GM19463 (cell line): ENCODE measurements around the gene BAIAP2.
"Not testable (repeated sequence)": the region's sequence is repeated elsewhere in the genome, so short reads cannot be mapped to it uniquely, and the experiment has no call there.

Experiments
- ATAC-seq: cut with Tn5 transposase; IDR thresholded peaks from one replicate; pipeline ENCODE4 v1.9.1; 2021; ENCODE audit warnings: mild to moderate bottlenecking, moderate library complexity; ENCODE audit not compliant: unreplicated experiment

Gene BAIAP2

DNA sequence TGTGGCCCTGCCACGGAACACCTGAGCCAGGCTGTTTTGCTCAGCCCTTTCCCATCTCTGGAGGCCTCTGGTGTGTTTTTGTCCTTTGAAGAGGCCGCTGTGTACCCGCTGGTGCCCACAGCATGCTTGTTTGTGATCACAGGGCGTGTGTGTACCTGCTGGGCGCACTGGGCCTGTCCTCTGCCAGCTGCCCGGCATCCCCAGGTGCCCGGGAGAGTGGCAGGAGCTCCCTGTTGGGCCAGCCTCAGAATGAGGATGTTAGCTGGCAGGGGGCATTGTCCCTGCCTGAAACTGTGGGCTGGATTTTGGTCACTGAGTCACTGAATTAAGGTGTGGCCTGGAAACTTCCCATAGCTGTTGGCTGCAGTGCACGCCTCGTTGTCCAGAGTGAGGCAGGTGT, 31.1 kb downstream of the BAIAP2 start:
- no peak for ATAC-seq

DNA sequence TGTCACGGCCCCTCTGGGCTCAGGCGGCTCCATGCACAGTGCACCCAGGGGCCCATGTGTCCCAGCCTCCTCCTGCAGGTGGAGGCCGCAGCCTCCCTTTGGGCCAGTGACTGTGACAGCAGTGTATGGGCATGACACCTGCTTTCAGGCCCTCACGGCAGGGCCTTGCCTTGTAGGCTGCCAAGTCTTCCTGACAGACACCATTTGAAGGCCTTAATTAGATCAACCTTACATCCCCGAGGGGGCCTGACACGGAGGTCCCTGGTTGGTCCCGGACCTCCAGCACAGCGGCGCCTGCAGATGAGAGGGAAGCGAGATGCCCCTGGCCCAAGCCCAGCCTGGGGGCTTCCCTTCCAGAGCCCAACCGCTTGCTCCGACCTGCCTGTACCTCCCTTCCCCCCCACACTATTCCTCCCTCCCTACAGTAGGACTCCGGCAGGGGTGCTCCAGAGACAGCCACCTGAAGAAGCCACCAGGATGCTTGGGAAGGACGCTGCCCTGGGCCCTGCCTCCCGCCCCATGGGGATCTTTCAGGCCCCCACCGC, 31.9 kb downstream of the BAIAP2 start:
- no peak for ATAC-seq

DNA sequence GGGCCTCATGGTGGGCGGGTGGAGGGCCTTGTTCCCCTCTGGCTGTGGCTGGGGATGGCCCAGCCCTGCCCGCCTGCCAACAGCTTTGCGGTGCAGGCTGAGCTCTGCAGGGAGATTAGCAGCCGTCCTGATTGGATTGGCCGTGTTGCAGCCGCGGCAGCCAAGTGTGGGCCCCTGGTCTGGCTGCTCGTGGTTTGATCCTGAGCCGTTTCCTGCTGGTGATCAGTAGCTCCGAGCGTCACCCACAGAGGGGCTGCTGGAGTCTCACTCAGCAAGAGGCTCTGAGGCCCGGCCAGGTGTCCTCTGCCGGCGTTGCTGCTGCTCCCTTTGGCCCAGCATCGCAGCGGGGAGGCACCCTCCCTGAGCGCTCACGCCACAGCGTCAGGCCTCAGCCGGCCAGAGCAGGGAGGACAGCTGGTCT, 32.5 kb downstream of the BAIAP2 start:
- no peak for ATAC-seq

DNA sequence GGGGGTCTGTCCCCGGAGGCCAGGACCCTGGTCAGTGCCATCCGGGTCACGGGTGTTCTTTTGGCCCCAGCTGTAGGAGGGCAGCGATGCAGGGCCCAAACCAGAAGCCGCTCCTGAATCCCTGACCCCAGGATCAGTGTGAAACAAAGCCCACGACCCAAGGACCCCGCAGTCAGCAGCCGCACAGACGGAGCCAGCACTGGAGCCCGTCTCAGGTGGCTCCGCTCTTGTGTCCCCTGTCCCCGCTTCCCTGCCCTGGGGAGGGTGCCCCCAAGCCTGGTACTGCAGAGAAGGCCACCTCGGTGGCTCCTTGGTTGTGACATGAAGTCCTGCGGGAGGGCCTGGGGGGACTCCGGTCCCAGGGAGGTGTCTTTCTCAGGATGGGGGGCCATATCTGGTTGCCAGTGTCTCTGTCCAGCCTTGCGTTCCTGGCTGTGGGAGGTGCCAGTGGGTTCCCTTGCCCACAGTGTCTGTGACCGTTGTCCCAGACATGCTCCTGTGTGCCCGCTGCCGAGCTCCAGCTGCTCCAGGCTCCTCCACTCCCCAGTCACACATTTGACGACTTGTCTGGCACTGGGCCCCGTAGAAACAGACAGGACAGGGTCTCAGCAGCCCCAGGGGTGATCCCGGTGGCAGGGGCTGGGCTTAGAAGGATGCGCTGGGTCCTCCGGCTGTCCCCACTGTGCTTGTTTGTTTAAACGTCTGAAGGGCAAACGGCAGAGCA, 33.6 kb downstream of the BAIAP2 start:
- no peak for ATAC-seq

DNA sequence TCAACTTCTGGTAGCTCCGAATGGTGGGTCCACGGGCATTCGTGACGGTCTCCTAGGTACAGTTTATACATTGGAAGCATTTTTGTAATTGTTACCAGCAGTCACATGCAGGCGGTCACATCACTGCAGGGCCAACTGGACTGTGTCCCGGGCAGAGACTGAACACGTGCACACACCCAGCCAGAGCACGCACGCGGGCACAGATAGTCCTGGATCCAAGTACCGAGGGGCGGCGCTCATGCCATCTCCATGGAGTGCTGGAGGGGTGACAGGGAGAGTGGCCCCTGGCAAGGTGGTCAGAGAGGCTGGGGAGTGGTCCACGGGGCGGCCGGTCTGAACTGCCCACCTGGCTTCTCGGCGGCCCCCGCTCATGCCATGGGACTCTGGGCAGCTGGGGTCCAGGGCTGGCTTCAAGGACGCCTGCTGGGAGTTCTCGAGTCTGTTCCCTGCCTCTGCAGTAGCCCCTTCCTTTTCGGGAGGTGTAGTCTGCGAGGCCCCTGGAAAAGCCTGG, 34.2 kb downstream of the BAIAP2 start:
- ATAC-seq: no peak

DNA sequence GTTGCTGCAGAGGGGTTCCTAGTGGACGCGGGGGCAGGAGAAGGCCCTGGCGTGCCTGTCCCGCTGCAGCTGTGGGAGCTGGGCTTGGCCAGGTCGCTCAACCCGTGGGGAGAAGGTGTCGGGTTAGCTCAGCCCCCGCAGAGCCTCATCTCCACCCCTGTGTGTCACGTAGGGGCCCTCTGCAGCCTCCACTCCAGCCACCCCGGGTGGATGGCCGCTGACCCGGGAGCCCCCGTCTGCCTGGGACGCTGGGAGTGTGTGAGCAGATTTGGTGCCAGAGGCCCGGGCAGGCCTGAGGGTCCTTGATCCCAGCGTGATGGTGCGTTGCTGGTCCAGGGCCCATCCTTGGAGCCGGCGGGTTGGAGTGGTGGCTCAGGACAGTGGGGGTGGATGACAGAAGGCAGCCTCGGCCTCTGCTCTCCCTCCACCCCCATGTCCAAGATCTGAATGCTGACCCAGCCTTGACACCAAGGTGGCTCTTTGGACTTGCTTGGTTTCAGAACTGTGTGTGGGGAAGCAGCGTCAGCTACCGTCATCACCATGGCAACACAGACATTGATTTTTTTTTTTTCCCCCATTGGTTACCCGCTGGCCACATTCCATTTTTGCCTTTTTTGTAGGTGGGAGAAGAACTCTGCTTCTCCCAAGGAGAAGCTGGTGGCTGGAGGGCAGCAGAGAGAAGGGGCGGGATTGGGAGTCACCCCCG, 35.7 kb downstream of the BAIAP2 start:
- ATAC-seq: no peak

DNA sequence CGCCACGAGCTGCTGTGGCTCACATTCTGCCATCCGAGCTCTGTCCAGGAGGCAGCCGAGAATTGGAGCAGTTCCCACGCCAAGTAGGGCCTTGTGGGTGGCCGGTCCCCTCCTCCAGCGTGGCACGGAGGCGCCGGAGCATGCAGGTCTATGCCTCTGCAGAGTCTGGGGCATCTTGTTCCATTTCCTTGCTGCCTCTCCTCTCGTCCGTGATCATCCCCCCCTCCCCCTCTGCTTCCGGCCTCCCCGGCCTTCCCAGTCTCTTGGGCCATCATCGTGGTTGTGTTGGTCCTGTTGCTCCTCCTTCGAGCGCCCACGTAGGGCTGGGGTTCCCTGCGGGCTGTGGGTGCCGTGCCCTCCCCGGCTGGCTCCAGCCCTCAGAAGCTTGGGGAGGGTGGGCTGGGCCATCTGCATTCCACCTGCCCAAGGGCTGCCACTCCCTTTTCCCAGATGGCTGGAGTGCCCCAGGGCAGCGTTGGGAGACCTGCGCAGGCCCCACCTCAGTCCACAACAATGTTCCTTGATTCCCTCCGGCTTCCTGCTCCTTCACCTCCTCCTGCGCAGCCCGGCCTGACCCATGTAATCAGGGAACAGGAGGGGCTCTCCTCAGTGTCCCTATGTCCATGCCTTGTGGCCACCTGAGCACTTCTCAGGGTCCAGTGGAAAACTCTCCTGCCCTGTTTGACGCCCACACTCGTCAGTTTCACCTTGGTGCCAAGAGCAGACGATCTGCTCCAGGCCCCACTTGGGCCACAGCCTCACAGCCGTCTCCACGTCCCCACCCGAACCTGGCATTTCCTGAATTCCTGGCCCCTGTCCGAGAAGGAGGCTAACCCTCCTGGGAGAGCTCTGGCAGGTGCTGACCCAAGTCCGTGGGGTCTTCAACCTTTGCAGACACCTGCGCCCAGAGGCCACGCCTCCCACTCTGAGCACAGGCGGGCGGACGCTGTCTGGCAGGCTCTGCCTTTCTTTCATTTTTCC, 37.1 kb downstream of the BAIAP2 start:
- no peak for ATAC-seq

DNA sequence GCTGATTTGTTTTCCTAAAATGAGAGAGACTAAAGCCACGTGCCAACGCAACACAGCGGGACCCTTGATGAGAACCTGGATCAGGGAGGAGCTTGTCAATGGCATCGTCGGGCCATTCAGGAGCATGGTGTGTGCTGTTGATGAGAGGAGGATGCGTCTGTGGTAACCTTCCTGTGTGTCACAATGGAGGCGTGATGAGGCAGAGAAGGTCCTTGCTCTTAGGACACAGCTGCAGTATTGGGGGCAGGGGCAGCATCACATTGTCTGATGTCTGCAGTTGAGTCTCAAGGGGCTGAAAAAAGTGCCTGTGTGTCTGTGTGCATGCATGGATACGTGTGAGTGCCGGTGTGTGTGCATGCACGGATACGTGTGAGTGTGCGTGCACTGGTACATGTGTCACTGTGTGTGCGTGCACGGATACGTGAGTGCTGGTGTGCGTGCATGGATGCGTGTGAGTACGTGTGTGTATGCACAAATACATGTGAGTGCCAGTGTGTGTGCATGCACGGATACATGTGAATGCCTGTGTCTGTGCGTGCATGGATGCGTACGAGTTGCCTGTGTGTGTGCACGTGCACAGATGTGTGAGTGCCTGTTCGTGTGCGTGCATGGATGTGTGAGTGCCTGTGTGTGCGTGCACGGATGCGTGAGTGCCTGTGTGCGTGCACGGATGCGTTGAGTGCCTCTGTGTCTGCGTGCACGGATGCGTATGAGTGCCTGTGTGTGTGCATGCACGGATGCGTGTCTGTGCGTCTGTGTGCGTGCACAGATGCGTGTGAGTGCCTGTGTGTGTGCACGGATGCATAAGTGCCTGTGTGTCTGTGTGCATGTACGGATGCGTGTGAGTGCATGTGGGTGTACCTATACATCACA, 39.3 kb downstream of the BAIAP2 start:
- ATAC-seq: no peak

DNA sequence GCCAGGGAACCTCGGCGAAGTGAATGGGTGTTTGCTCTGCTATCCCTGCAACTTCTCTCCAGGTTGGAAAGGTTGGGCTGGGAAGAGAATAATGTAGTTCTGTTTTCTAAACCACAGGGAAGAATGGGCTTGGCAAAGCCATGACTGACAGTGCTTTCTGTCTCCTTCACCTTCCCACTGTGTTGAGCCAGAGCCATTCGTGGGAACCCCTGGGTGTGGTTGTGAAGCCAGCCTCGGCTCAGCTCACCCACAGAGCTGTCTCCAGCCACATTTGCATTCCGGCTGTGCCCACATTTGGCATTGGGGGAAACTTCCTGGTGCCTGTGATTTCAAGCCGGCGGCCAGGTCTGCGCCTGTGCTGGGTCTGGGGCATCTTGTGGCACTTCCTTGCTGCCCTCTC, 39.9 kb downstream of the BAIAP2 start:
- no peak for ATAC-seq

DNA sequence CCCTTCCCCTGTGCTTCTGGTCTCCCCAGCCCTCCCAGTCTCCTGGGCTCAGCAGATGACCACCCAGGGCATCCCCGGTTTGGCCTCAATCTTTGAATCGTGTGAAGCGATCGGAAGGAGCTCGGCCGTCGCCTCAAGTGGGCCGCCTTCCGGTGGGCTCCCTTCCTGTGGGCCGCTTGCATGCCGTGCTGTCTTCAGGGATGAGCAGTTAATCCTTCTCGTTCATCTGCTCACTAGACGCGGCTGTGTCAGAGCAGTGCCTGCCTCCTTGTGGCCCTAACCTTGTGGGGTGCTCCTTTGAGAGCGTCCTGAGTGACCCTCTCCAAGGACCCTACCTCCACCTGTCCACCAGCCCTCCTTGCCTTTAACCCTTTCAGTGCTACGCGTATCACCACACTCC, 40.4 kb downstream of the BAIAP2 start:
- ATAC-seq: no peak

DNA sequence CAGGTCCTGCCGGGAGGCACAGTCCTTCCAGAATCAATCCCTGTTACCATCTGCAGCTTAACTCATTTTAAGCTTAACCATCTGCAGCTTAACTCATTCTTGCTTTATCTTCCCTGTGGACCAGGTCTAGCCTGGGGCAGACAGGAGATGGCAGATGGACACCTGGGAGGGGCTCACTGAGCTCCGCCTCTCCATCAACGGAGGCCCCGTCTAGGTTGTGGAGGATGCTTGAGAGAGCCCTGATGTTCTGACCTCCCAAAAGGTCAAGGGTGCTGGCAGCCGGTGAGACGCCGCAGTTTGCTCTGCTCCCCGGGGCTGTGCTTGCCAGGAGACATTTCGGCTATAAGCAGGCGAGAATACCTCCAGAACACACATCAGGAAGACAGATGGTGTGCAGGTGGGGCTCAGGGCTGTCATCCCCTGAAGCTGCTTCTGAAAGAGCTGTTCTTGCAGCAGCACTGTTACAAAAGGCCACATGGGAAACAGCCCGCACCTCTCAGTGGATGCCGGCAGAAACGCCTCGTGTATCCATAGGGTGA, 41.3 kb downstream of the BAIAP2 start:
- ATAC-seq: no peak

DNA sequence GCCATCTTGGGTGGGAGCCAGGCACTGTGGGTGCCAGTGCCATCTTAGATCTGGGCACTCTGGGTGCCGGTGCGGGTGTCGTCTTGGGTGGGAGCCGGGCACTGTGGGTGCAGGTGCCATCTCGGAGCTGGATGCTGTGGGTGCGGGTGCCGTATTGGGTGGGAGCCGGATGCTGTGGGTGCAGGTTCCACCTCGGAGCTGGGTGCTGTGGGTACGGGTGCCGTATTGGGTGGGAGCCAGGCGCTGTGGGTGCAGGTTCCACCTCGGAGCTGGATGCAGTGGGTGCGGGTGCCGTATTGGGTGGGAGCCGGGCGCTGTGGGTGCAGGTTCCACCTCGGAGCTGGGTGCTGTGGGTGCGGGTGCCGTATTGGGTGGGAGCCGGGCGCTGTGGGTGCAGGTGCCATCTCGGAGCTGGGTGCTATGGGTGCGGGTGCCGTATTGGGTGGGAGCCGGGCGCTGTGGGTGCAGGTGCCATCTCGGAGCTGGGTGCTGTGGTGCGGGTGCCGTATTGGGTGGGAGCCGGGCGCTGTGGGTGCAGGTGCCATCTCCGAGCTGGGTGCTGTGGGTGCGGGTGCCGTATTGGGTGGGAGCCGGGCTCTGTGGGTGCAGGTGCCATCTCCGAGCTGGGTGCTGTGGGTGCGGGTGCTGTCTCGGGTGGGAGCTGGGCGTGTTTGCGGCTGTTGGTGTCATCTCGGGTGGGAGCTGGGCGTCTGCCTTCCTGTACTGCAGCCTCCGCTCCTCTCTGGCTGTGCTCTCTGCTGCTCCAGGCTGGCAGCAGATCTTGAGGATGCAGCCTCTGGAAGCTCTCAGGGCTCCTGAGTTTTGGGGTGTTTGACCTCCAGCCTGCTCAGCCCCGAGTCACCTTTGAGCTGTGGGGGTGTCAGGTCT, 43.3 kb downstream of the BAIAP2 start:
- ATAC-seq: not testable (repeated sequence)

DNA sequence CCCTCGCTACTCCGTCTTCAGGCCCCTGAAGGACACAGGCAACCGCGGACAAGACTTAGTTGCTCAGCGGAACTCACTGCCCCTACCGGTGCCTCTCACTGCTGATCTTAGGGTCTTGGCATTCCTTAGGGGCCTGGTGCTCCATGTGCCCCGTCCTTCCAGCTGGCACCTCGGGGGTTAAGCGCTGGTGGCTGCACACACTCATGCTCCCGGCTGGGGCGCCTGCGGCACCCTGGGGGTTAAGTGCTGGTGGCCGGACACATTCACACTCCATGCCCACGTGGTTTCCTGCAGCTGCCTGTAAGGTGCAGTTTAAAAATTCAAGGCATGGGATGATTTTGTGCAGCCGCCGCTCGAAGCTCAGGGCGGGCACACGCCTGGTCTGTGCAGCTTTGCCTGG, 45.1 kb downstream of the BAIAP2 start:
- ATAC-seq: no peak

DNA sequence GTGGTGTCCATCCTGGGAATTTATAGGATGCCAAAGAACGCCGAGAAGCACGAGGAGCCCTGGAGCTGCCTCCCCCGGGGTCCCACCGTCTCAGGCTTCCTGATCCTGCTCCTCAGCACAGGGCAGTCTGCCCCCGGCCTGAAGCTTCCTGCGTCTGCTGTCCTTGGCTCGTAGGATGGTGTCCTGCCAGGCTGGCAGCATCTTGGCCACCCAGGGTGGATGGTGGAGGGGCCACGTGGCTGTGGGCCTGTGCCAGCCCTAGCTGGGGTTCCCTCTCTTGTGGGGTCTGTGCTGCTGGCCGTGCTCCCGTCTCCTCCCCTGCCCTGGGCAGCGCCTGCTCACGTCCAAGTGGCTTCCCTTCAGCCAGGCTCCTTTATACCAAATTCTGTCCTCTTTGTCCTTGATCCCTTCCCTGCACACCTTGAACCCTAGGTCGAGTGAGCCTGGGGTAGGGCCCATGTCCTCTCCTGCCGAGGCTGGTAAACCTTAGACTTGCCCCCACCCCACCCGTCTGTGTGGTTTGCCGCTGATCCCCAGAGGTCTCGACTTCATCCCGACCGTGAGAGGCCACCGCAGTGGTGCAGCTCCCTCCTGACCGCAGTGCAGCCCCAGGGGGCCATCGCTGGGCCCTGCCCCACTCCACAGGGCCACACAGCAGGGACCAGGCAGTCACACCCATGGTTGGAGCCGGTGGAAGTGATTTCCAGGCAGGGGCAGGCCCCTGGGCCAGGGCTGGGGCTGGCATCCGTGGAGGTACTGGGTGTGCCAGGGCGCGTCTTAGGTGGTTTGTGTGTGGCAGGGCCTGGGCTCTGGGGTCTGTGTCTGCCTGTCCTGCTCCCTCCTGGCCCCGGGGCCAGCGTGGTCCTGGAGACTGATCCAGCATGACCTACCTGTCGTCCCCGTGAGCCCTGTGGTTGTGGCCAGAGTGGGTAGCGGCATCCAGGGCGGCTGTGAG, 46.5 kb downstream of the BAIAP2 start:
- ATAC-seq: no peak

DNA sequence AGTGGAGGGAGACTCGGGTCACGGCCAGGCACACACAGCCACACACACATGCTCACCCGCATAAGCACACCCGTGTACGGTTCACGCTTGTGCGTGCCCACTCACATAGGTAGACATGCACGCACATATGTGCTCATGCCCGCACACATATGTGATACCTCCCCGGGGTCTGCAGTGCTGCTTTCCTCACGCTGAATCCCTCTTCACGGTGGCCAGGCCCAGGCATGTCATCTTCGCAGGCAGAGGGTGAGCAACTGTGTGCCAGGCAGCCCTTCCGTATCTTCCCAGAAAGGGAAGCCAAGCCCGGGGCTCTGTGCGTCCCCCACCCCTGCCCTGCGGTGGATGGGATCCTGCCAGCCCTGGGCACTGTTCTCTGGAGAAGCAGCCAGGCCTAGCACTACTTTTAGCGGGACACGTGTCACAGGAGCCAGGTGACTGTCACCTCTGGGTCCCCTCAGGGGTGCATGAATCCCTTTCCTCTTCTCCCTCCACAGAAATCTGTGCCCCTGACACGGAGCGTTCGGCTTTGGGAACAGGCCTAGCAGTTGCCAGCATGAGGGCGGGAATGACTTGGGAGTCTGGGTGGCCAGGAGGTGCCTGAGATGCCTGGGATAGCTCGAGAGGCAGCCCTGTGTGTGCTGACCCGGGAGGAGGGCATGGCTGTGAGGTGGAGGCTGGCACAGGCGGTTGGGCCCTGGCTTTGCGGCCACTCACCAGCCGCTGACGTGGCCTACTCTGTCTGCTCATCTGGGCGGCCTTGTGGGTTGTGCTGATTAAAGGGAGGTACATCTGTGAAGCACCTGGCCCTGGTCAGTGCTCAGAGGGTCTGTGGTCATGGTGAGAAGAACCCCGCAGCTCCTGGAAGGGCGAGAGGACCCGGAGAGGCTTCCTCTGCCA, 47.5 kb downstream of the BAIAP2 start:
- ATAC-seq: no peak

DNA sequence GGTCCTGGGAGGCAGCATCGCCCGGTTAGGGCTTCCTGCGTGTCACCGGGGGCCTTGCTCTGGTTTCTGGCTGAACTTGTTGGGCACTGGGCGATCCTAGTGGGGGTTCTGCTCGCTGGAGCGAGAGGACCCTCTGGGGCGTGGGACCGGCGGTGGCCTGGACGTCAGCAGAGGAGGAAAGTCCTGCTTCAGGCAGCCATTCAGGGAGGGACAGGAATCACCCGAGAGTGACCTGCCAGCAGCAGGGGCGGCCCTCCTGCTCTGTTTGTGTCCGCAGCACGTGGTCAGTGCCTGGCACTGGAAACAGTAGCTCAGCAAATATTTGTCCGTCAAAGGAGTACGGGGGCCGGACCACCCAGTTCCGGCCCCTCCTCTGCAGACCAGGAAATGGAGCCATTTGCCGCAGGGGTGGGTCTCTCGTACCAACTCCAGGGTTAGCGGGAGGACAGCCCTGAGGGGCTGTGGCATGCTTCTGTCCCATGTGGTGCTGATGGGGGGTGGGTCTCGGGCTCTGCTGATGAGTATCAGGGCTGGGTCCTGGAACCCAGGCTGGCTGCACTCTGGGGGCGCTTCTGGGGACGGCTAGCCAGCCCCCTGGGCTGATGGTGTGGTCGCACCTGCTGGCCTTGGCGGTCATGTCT, 48.3 kb downstream of the BAIAP2 start:
- no peak for ATAC-seq
